Measurements from ENCODE around the gene VPREB1.
"Not testable (repeated sequence)": the region's sequence is repeated elsewhere in the genome, so short reads cannot be mapped to it uniquely, and the experiment has no call there.

GRCh38 chr22:22286390-22287105, 42.0 kb downstream of the VPREB1 start:
- not testable (repeated sequence) for TF ChIP-seq CTCF (IDR thresholded peaks at IDR 0.05); MAX (IDR thresholded peaks at IDR 0.05); CHD4 (IDR thresholded peaks at IDR 0.05; ENCODE audit: borderline replicate concordance); FOSB (CRISPR knock-in tag; IDR thresholded peaks at IDR 0.05); REST (IDR thresholded peaks at IDR 0.05); EP300 (IDR thresholded peaks at IDR 0.05); ESRRA (IDR thresholded peaks at IDR 0.05; ENCODE audit: borderline replicate concordance, low read length); BCL3 (IDR thresholded peaks at IDR 0.05); POLR2A (IDR thresholded peaks at IDR 0.05; ENCODE audit: low read length); PHF8 (IDR thresholded peaks at IDR 0.05; ENCODE audit: borderline replicate concordance, low read depth)

All from A549 (cell line).